NCI-H748 treated with DMSO at 0.1 percent for 48 hours (cell line): ENCODE results near the gene NDUFA11.

ENCODE experiments used
- DNase-seq: peaks from one replicate; lab custom pipeline; 2025; lab: John Stamatoyannopoulos, UW

Gene NDUFA11

DNA sequence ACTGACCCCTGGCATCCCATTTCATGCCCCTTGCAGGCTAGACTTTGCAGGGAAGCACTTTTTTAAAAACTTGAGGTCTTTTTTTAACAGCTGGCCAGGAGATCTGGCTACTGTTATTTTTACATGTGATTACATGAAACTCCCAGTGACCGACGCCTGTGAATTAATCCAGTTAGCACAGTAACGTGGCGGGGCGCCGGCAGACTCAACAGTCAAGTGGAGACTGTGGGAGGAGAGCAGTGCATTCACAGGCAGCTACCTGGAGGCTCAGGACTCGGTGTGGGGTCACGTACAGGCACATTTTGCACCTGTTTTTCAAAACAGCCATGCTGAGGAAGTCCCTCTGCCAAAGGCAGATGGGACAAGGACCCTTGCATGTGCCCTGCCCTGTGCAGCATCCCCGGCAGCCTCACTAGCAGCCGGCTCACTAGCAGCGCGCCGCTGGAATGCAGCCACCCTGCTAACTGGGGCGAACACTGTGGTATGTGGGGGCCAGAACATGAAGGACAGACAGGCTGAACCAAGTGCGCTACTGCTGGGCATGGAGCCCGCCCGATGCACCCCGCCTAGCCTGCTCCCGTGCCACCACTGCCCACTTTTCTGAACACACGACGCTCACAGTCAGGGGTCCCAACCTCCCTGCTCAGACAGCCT is 29.1 kb upstream of the NDUFA11 start:
- DNase-seq: no peak

DNA sequence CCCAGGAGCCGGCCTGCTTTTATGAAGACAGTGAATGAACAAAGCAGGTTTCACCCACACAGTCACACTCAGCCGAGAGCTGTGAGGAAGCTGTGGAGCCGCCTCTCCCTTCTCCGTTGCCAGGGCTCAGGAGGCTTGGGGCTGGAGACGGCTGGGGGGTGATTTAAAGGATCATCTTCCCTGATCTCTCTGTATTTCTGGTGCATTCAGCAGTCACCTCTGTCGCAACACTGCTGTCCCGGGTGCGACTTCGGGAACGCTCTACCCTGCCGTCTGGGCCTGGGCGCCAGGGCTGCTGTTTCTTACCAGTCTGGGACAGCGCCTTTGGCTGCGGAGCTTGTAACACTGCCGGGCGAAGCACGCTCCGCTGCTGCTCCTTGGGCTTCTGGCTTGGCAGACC is 28.6 kb upstream of the NDUFA11 start:
- DNase-seq: no peak

- no peak for DNase-seq
Observed at GRCh38 chr19:5931251-5931650, 27.7 kb upstream of the NDUFA11 start.

GRCh38 chr19:5929625-5930024 is 26.0 kb upstream of the NDUFA11 start:
- DNase-seq: no peak

GRCh38 chr19:5929179-5929578 is 25.6 kb upstream of the NDUFA11 start:
- no peak for DNase-seq

DNA sequence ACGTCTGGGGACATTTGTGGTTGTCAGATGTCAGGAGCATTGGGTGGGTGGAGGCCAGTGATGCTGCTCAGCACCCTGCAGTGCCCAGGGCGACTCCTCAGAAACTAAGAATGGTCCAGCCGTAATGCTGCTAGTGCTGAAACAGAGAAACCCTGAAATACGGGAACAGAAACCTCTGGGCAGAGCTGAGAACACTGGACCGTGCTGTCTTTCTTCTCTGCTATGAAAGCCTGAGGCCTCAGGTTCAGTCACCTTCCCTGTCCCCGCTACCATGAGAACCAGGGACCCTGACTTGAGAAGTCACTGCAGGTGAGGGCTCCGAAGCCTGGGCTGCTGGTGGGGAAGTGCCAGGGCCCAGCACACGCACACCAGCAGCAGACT is 23.8 kb upstream of the NDUFA11 start:
- DNase-seq: no peak

- no peak for DNase-seq
Observed at GRCh38 chr19:5926641-5927440, 23.3 kb upstream of the NDUFA11 start.

DNA sequence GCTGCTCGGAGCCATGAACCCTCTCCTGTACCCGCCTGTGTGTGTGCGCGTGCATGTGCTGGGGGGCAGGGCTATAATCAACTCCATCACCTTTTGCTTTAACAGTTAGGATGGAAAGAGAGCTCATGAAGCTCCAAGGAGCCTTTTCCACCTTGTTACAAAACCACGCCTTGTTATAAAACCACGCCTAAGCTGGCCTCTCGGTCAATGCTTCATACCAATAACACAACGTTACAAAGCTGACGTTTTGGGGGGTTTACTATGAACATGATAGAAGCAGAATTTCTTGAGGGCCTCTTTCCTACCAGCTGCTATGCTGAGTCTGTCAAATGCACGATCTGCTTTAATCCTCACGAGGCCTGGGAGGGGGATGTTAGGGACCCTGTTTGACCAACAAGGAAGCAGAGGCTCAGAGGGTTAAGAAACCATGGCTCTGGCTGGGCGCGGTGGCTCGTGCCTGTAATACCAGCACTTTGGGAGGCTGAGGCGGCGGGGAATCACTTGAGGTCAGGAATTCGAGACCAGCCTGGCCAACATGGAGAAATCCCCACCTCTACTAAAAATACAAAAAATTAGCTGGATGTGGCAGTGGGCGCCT is 22.3 kb upstream of the NDUFA11 start:
- DNase-seq: no peak

DNA sequence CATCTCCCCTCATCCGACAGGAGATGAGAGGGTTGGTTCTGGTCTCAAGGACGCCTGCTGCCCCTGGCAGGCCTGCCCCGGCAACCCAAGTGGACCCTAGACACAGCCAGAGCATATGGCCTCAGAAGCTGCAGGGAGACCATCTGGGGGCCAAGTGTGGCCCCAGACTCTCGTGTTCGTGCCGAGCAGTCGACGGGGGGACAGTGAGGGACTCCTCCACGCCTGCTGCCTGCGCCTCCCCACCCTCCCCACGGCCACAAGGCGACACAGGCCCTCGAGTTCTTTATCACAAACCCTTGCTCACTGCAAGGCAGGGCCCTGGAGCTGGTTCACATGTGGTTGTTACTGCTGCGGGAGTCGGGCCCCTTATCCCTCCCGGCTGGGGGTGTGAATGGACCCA is 19.8 kb upstream of the NDUFA11 start:
- no peak for DNase-seq

- DNase-seq: no peak
Observed at GRCh38 chr19:5922161-5922545, 18.6 kb upstream of the NDUFA11 start.

DNA sequence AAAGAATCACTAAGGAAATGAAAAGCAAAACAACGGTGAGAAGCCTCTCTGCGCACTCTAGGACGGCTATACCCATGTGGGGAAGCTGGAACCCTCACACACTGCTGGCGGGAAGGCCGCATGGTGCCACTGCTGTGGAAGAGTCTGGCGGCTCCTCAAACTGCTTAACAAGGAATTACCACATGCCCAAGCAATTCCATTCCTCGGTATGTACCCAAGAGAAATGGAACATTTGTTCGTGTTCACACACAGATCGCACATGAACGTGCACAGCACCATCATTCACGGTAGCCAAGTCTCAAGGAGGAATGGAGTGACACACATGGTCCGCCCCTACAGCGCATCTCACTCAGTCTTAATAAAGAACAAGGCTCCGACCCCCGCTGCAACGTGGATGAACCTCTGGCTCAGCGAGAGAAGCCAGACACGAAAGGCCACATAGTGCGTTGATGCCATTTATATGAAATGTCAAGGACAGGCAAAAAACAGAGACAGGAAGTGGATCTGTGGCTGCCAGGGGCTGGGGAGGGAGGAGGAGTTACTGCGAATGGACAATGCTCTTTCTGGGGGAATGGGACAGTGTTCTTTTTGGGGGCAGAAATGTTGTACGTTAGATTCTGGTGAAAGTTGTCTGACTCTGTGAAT is 18.0 kb upstream of the NDUFA11 start:
- no peak for DNase-seq

- no peak for DNase-seq
Observed at GRCh38 chr19:5918463-5919079, 15.0 kb upstream of the NDUFA11 start.

DNA sequence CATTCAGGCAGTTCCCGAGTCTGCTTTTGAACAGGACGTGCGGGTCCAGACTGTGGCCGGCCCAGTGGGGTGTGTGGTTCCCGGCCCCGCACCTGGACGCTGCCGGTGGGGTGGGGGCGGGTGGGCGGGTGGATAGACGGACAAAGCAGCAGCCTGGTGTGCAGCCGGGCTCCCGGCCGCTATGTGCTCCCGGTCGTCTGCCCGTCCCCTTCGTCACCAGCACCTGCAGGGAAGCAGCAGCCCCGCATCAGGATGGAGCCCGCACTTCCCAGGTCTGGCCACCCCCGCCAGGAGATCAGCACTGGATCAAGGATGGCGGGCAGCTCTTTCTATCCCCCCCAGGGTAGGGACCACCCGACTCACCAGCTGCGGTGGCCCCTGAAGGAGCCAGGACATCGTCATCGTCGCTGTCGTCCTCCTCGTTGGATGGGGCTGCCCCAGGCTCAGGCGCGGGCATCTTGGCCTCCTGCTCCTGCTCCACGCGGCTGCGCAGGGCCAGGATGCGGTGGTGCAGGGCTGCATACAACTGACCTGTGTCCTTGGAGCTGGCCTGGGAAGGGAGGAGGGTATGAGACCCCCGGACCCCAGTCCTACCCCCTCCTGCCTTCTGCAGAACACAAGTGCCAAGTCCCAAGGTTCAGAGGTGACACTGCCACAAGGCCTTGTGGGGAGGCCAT is 14.0 kb upstream of the NDUFA11 start:
- DNase-seq: no peak

- no peak for DNase-seq
Observed at GRCh38 chr19:5916181-5916708, 12.7 kb upstream of the NDUFA11 start.

DNA sequence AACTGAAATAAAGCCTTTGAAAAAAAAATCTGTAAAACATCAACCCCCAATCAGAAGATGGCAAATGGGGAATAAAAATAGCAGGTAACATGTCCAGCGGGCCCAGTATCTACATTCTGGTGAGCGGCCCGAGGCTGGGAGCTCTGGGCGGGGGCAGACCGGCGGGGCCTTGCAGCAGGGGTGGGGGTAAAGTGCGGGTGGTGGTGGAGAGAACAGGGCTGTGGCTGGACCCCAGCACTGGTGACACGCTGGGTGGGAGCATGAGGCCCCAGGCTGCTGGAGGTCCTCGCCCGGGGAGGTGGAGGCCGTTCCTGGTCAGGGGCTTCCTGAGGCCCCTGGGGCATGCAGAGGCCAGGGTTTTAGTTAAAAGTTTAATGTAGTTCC is 12.2 kb upstream of the NDUFA11 start:
- DNase-seq: no peak

- DNase-seq: no peak
Observed at GRCh38 chr19:5914946-5915781, 11.6 kb upstream of the NDUFA11 start.

GRCh38 chr19:5914358-5914774 is 10.8 kb upstream of the NDUFA11 start:
- no peak for DNase-seq

- DNase-seq: no peak
Observed at GRCh38 chr19:5913739-5914357, 10.3 kb upstream of the NDUFA11 start, which contains the start of gene CAPS. TSS of gene CAPS (plus strand) at chr19:5914254. CDS start at chr19:5914407, 153 bp downstream.

- no peak for DNase-seq
Observed at GRCh38 chr19:5911366-5911765, 7.8 kb upstream of the NDUFA11 start.

DNA sequence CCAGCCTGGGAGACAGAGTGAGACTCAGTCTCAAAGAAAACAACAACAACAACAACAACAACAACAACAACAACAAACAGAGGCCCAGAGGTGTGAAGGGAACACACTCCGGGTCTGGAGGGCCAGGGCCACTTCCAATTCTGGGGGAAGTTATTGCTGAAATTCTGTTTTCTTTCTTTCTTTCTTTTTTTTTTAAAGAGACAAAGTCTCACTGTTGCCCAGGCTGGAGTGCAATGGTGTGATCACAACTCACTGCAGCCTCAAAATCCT is 7.0 kb upstream of the NDUFA11 start:
- no peak for DNase-seq
